Measurements from ENCODE around the gene SMYD2. TPM values are rescaled to one million over a fixed set of nuclear protein-coding genes. Genes with fewer than 3 reads are reported as not detected.

Gene SMYD2
- total and polyA plus RNA-seq, 2 of the 8 experiments (the other 6 are each of a cell fraction or from before 2014, with no cell fraction given): 3.0 to 5.2 TPM

- TF ChIP-seq BCL11A (IDR thresholded peaks at IDR 0.05; ENCODE audit: low read depth in 2 of 2, low read length in 2 of 2) (no peak), CBX8 (IDR thresholded peaks at IDR 0.05; ENCODE audit: borderline replicate concordance, low read depth, low read length) (no peak), RBBP5 (IDR thresholded peaks at IDR 0.05; ENCODE audit: borderline replicate concordance, low read depth, low read length) (no peak), MAFK (IDR thresholded peaks at IDR 0.05; ENCODE audit: low read depth, low read length) (no peak), TAF7 (optimal IDR thresholded peaks at IDR 0.05; ENCODE audit: borderline replicate concordance, low read depth, low read length) (no peak), CHD2 (IDR thresholded peaks at IDR 0.05; ENCODE audit: low read length) (no peak), CHD1 (IDR thresholded peaks at IDR 0.05; ENCODE audit: low read depth, low read length) (no peak), JUN (IDR thresholded peaks at IDR 0.05; ENCODE audit: low read depth, low read length) (no peak)
Observed at GRCh38 chr1:214233856-214234634, 46.9 kb upstream of the SMYD2 start (continued).

Measured in H1 (cell line).